ENCODE data around the gene ZCCHC8. TPM values are rescaled to one million over a fixed set of nuclear protein-coding genes. Genes with fewer than 3 reads are reported as not detected.

Gene ZCCHC8
- total and polyA plus RNA-seq, 2 donors (not counting 3 experiments of a cell fraction or from before 2014, with no cell fraction given) = 10.0 to 24.4 TPM

DNA sequence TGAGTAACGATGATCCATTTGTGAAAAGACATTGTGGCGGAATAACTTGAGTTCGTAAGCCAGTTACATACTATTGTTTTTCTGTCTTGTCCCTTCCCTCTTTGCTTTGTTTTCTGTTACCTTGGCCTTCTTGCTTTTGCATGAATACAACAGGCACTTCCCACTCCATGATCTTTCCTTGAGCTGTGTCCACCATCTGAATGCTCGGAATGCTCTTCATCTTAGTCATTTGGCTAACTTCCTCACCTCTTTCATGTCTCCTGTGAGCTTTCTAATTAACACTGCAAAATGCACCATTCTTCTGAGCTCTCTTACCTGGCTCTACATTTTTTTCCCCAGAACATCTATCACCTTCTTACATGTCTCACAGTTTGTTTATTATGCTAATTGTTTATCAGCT, 36.3 kb upstream of the ZCCHC8 start:
- Histone ChIP-seq H3K9ac (replicated peaks; ENCODE audit: extremely low read depth, insufficient read depth, low read length) (no peak overlapping the region), H3K36me3 (ENCODE audit: control insufficient read depth in 2 of 2, extremely low read depth in 1 of 2, insufficient read depth in 2 of 2, low read length in 2 of 2) (no peaks in the 10 kb centered on the region), H3K27ac (ENCODE audit: insufficient read depth, low read depth, low read length) (no peak overlapping the region), H3K4me2 (ENCODE audit: insufficient read depth, low read length) (no peak overlapping the region), H3K9me3 (replicated peaks; ENCODE audit: control insufficient read depth, insufficient read depth, low read length) (no peaks in the 10 kb centered on the region), H3K4me3 (replicated peaks in 1 of 3; ENCODE audit: insufficient read depth in 1 of 3, low read depth in 1 of 3, low read length in 3 of 3) (no peak overlapping the region), H3K79me2 (ENCODE audit: control insufficient read depth, insufficient read depth, low read length) (peaks cover 3% of the 10 kb centered on the region), H3K9me1 (replicated peaks; ENCODE audit: control insufficient read depth, extremely low read depth, insufficient read depth, low read length) (no peaks in the 10 kb centered on the region), H3K27me3 (ENCODE audit: control insufficient read depth in 2 of 2, insufficient read depth in 2 of 2, low read length in 2 of 2) (no peaks in the 10 kb centered on the region), H3K4me1 (ENCODE audit: control insufficient read depth, extremely low read depth, insufficient read depth, low read length) (no peaks in the 10 kb centered on the region), H2AFZ (ENCODE audit: low read depth, low read length) (no peak overlapping the region), H4K20me1 (replicated peaks; ENCODE audit: control insufficient read depth, extremely low read depth, insufficient read depth, low read length) (no peaks in the 10 kb centered on the region)
- no TSS peak for BruUV-seq (replicated peaks)
- intact Hi-C loops (cut with micrococcal nuclease) (no loop called here), dilution Hi-C loops (cut with MboI; ENCODE audit: extremely low pct_ligation_motif_present, low sequenced_read_pairs) (no loop called here)
- ChIA-PET POLR2A (interaction anchor here (0.9 kb wide), 1 partner anchor 12 kb away, joined by 3 read pairs; no protein-coding TSS in a partner anchor), CTCF (interaction anchor here (4.1 kb wide), 1 partner anchor 12 kb away, joined by 19 read pairs; no protein-coding TSS in a partner anchor)
- FAIRE-seq = no peak
- TF ChIP-seq POLR2AphosphoS5 (IDR thresholded peaks at IDR 0.05; ENCODE audit: insufficient read depth, low read depth, low read length) = no peak
- TF ChIP-seq JUN (IDR thresholded peaks at IDR 0.05; ENCODE audit: borderline replicate concordance, insufficient read depth, insufficient read length, low read depth) = no peak
- no peak for TF ChIP-seq MYC (IDR thresholded peaks at IDR 0.05; ENCODE audit: low read depth, low read length)
- TF ChIP-seq EZH2 (IDR thresholded peaks at IDR 0.05; ENCODE audit: borderline replicate concordance, low read depth, low read length, severe bottlenecking) = no peak
- no peak for TF ChIP-seq FOS (IDR thresholded peaks at IDR 0.05; ENCODE audit: borderline replicate concordance, insufficient read depth, low read length)
- TF ChIP-seq, protein P1, sequence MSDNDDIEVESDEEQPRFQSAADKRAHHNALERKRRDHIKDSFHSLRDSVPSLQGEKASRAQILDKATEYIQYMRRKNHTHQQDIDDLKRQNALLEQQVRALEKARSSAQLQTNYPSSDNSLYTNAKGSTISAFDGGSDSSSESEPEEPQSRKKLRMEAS (IDR thresholded peaks at IDR 0.05; ENCODE audit: insufficient read depth, insufficient read length) = no peak
- no peak for TF ChIP-seq CTCF (IDR thresholded peaks at IDR 0.05; ENCODE audit: extremely low read depth in 1 of 2, insufficient read depth in 1 of 2, low read depth in 1 of 2, low read length in 2 of 2)
- no peak for TF ChIP-seq POLR2A (IDR thresholded peaks at IDR 0.05; ENCODE audit: low read depth, low read length)
- TF ChIP-seq GATA2 (IDR thresholded peaks at IDR 0.05; ENCODE audit: insufficient read depth, insufficient read length, low read depth, low read length) = no peak
- DNase-seq (ENCODE audit: low read depth, low spot score) = no peak
